HG02943 (cell line): ENCODE data around the gene NEMP1.
"Not testable (repeated sequence)": the region's sequence is repeated elsewhere in the genome, so short reads cannot be mapped to it uniquely, and the experiment has no call there.

Source experiments
- ATAC-seq: cut with Tn5 transposase; IDR thresholded peaks from one replicate; pipeline ENCODE4 v1.9.1; 2021; ENCODE audit warnings: mild to moderate bottlenecking, low read depth, moderate library complexity; ENCODE audit not compliant: unreplicated experiment

Gene NEMP1

GRCh38 chr12:57063991-57064685 lies 14.5 kb downstream of the NEMP1 start:
- ATAC-seq = no peak

GRCh38 chr12:57058454-57058853 lies 20.1 kb downstream of the NEMP1 start:
- no peak for ATAC-seq

GRCh38 chr12:57057067-57057751 lies 21.4 kb downstream of the NEMP1 start:
- ATAC-seq = no peak

GRCh38 chr12:57055824-57056223 lies 22.8 kb downstream of the NEMP1 start:
- no peak for ATAC-seq

- not testable (repeated sequence) for ATAC-seq
Measured at GRCh38 chr12:57053901-57054300, 24.7 kb downstream of the NEMP1 start.

- not testable (repeated sequence) for ATAC-seq
Measured at GRCh38 chr12:57053146-57053545, 25.4 kb downstream of the NEMP1 start.

- no peak for ATAC-seq
Measured at GRCh38 chr12:57051011-57051410, 27.6 kb downstream of the NEMP1 start.

GRCh38 chr12:57049890-57050289 lies 28.7 kb downstream of the NEMP1 start, which contains the start of gene MYO1A:
Gene MYO1A, minus strand, starts transcription at chr12:57050129. Its CDS starts 1,806 bp downstream, at chr12:57048323.
- ATAC-seq = no peak

- ATAC-seq = no peak
Measured at GRCh38 chr12:57049119-57049446, 29.5 kb downstream of the NEMP1 start.

- no peak for ATAC-seq
Measured at GRCh38 chr12:57048423-57049118, 30.0 kb downstream of the NEMP1 start.

- ATAC-seq = no peak
Measured at GRCh38 chr12:57047981-57048380, 30.6 kb downstream of the NEMP1 start.

- no peak for ATAC-seq
Measured at GRCh38 chr12:57046947-57047890, 31.4 kb downstream of the NEMP1 start.

- no peak for ATAC-seq
Measured at GRCh38 chr12:57046086-57046791, 32.4 kb downstream of the NEMP1 start.

- no peak for ATAC-seq
Measured at GRCh38 chr12:57044889-57045288, 33.7 kb downstream of the NEMP1 start.

GRCh38 chr12:57044468-57044867 lies 34.1 kb downstream of the NEMP1 start:
- no peak for ATAC-seq

GRCh38 chr12:57042695-57043094 lies 35.9 kb downstream of the NEMP1 start:
- ATAC-seq = no peak

- ATAC-seq = no peak
Measured at GRCh38 chr12:57040750-57041149, 37.8 kb downstream of the NEMP1 start.

- ATAC-seq = no peak
Measured at GRCh38 chr12:57040211-57040610, 38.4 kb downstream of the NEMP1 start.

- ATAC-seq = no peak
Measured at GRCh38 chr12:57039016-57039798, 39.4 kb downstream of the NEMP1 start.
